Measurements from ENCODE around the gene TMEM109. TPM values are rescaled to one million over a fixed set of nuclear protein-coding genes. Genes with fewer than 3 reads are reported as not detected.

Gene TMEM109
- total and polyA plus RNA-seq, 2 experiments from 2014 or later = 35.9 to 95.2 TPM

DNA sequence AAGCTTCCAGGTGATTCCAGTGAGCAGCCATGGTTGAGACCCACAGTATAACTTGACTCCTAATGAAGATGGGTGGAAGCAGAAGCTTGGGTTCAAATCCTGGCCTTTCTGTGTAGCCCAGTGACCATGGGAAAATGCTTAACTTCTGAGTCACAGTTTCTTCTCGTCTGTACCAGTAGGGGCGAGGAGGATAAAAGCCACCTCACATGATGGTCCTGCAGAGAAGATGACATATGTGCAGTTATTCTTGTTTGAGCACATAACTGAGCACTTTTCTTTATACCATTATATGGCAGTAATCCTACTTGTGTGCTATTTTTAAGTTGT lies 4.9 kb downstream of the TMEM109 start:
- peak; percentile 57 for DNase-seq
- Histone ChIP-seq H3K9me2 (ENCODE audit: insufficient read depth) (no peaks in the 10 kb centered on the region), H3K4me1 (ENCODE audit: insufficient read depth) (peaks cover 17% of the 10 kb centered on the region; the same call in 1 of the 2 replicates), H3K9me3 (ENCODE audit: low read depth) (no peaks in the 10 kb centered on the region), H3K27me3 (replicated peaks; ENCODE audit: insufficient read depth) (no peaks in the 10 kb centered on the region), H3F3A (ENCODE audit: insufficient read depth) (no peaks in the 10 kb centered on the region; the same call in 1 of the 2 replicates), H3K4me2 (ENCODE audit: unreplicated experiment) (no peak overlapping the region), H3K9ac (no peak overlapping the region), H3K27ac (no peak overlapping the region), H4K20me1 (ENCODE audit: insufficient read depth) (no peaks in the 10 kb centered on the region), H3K36me3 (ENCODE audit: low read depth) (no peaks in the 10 kb centered on the region), H3K4me3 (no peak overlapping the region), H2AFZ (no peak overlapping the region), H3K79me2 (ENCODE audit: insufficient read depth) (peaks cover 48% of the 10 kb centered on the region)
- TF ChIP-seq EZH2phosphoT487 (IDR thresholded peaks at IDR 0.05; ENCODE audit: insufficient read depth, low read depth) (no peak), EZH2 (IDR thresholded peaks at IDR 0.05; ENCODE audit: insufficient read depth, poor library complexity, severe bottlenecking) (no peak)
- in situ Hi-C loops (cut with MboI) = no loop called here
- 32 to 47% methylated on average over 2 of the region's 2 CpGs for WGBS, 2 experiments (ENCODE audit: low coverage in 1 of 2, low lambda C conversion rate in 2 of 2, missing lambda C conversion rate in 2 of 2)

DNA sequence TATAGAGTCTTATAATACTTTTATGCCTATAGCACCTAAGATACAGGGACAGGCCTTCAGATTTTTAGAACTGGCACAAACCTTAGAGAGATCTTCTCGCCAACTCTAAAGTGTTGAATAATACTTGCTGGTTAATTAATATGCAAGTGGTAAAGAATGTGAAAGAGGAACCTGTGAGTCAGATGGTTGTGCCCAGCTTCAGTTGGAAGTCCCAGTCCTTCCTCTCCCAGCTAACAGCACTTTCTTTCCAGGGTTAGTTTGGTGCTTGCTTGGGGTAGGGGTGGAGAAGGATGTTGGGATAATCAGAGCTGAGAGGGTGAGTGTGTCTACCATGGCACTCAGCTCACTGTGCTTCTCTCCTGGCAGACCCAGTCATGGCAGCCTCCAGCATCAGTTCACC lies 5.4 kb downstream of the TMEM109 start:
- H3K4me2 ChIP-seq (ENCODE audit: unreplicated experiment) = no peak overlapping the region
- no peak overlapping the region for H3K27ac ChIP-seq
- H3K36me3 ChIP-seq (ENCODE audit: low read depth) = no peaks in the 10 kb centered on the region
- no peaks in the 10 kb centered on the region for H3K9me3 ChIP-seq (ENCODE audit: low read depth)
- WGBS, 2 experiments (ENCODE audit: low coverage in 1 of 2, low lambda C conversion rate in 2 of 2, missing lambda C conversion rate in 2 of 2) = 70 to 72% methylated on average over 1 of the region's 1 CpG
- no peak for TF ChIP-seq EZH2 (IDR thresholded peaks at IDR 0.05; ENCODE audit: insufficient read depth, poor library complexity, severe bottlenecking)
- no peak for TF ChIP-seq EZH2phosphoT487 (IDR thresholded peaks at IDR 0.05; ENCODE audit: insufficient read depth, low read depth)
- no peaks in the 10 kb centered on the region; the same call in 1 of the 2 replicates for H3F3A ChIP-seq (ENCODE audit: insufficient read depth)
- H3K4me1 ChIP-seq (ENCODE audit: insufficient read depth) = peaks cover 17% of the 10 kb centered on the region; the same call in 1 of the 2 replicates
- H3K79me2 ChIP-seq (ENCODE audit: insufficient read depth) = peaks cover 48% of the 10 kb centered on the region
- H3K9me2 ChIP-seq (ENCODE audit: insufficient read depth) = no peaks in the 10 kb centered on the region
- H3K9ac ChIP-seq = no peak overlapping the region
- no peak for DNase-seq
- no peaks in the 10 kb centered on the region for H3K27me3 ChIP-seq (replicated peaks; ENCODE audit: insufficient read depth)
- no peak overlapping the region for H3K4me3 ChIP-seq
- in situ Hi-C loops (cut with MboI) = no loop called here
- no peaks in the 10 kb centered on the region for H4K20me1 ChIP-seq (ENCODE audit: insufficient read depth)
- no peak overlapping the region for H2AFZ ChIP-seq

DNA sequence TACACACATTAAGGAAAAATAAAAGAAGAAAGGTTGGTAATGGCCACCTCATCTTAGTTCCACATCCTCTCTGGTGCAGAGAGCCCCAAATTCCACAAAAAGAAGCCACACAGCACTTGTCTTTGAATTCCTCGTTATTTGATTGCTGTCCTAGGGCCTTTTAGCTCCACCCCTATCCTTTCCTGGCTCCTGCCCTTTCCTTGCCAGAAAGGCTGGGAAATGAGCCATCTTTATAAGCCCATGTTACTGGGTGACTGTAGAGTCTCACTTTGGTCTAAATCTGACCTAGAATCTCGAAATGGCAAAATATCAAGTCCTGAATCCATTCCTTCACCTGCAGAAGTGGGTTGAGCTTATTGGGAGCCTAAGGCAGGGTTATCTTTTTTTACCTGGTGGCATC lies 6.0 kb downstream of the TMEM109 start:
- in situ Hi-C loops (cut with MboI) = no loop called here
- peaks cover 15% of the 10 kb centered on the region; the same call in 1 of the 2 replicates for H3K4me1 ChIP-seq (ENCODE audit: insufficient read depth)
- no peak overlapping the region for H3K9ac ChIP-seq
- H3K9me3 ChIP-seq (ENCODE audit: low read depth) = no peaks in the 10 kb centered on the region
- no peaks in the 10 kb centered on the region for H3K9me2 ChIP-seq (ENCODE audit: insufficient read depth)
- H3K4me3 ChIP-seq = no peak overlapping the region
- peaks cover 48% of the 10 kb centered on the region for H3K79me2 ChIP-seq (ENCODE audit: insufficient read depth)
- H2AFZ ChIP-seq = no peak overlapping the region
- H3K27me3 ChIP-seq (replicated peaks; ENCODE audit: insufficient read depth) = no peaks in the 10 kb centered on the region
- H3F3A ChIP-seq (ENCODE audit: insufficient read depth) = no peaks in the 10 kb centered on the region; the same call in 1 of the 2 replicates
- WGBS, 2 experiments (ENCODE audit: low coverage in 1 of 2, low lambda C conversion rate in 2 of 2, missing lambda C conversion rate in 2 of 2) = 67 to 69% methylated on average over 2 of the region's 2 CpGs
- H3K27ac ChIP-seq = no peak overlapping the region
- no peak overlapping the region for H3K4me2 ChIP-seq (ENCODE audit: unreplicated experiment)
- no peaks in the 10 kb centered on the region for H4K20me1 ChIP-seq (ENCODE audit: insufficient read depth)
- peak; percentile 12 for DNase-seq
- TF ChIP-seq EZH2 (IDR thresholded peaks at IDR 0.05; ENCODE audit: insufficient read depth, poor library complexity, severe bottlenecking) = no peak
- H3K36me3 ChIP-seq (ENCODE audit: low read depth) = no peaks in the 10 kb centered on the region

DNA sequence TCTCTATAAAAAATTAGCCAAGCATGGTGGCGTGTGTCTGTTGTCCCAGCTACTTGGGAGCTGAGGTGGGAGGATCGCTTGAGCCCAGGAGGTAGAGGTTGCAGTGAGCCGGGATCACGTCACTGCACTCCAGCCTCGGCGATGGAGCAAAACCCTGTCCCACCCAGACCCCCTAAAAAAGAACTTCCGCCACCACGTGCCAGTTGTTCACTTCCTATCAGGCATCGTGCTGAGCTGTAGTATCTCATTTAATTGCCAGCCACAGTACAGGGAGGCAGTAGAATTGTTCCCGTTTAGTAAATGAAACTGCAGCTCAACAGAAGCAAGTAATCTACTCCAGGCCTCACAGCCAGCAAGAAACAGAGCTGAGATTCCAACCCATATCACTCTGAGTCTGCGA lies 7.3 kb downstream of the TMEM109 start:
- Histone ChIP-seq H3K36me3 (ENCODE audit: low read depth) (no peaks in the 10 kb centered on the region), H3K9me3 (ENCODE audit: low read depth) (no peaks in the 10 kb centered on the region), H3K4me3 (no peak overlapping the region), H3K9me2 (ENCODE audit: insufficient read depth) (no peaks in the 10 kb centered on the region), H3K4me2 (ENCODE audit: unreplicated experiment) (no peak overlapping the region), H3K4me1 (ENCODE audit: insufficient read depth) (peaks cover 17% of the 10 kb centered on the region; the same call in 1 of the 2 replicates), H3F3A (ENCODE audit: insufficient read depth) (no peaks in the 10 kb centered on the region), H3K9ac (no peak overlapping the region), H3K79me2 (ENCODE audit: insufficient read depth) (peaks cover 41% of the 10 kb centered on the region), H3K27ac (no peak overlapping the region), H3K27me3 (replicated peaks; ENCODE audit: insufficient read depth) (no peaks in the 10 kb centered on the region), H4K20me1 (ENCODE audit: insufficient read depth) (no peaks in the 10 kb centered on the region), H2AFZ (no peak overlapping the region)
- in situ Hi-C loops (cut with MboI) = no loop called here
- WGBS, 2 experiments (ENCODE audit: low coverage in 1 of 2, low lambda C conversion rate in 2 of 2, missing lambda C conversion rate in 2 of 2) = 86% methylated on average over 10 to 11 of the region's 11 CpGs
- DNase-seq = no peak
- TF ChIP-seq EZH2 (IDR thresholded peaks at IDR 0.05; ENCODE audit: insufficient read depth, poor library complexity, severe bottlenecking) (no peak), EZH2phosphoT487 (IDR thresholded peaks at IDR 0.05; ENCODE audit: insufficient read depth, low read depth) (no peak)

DNA sequence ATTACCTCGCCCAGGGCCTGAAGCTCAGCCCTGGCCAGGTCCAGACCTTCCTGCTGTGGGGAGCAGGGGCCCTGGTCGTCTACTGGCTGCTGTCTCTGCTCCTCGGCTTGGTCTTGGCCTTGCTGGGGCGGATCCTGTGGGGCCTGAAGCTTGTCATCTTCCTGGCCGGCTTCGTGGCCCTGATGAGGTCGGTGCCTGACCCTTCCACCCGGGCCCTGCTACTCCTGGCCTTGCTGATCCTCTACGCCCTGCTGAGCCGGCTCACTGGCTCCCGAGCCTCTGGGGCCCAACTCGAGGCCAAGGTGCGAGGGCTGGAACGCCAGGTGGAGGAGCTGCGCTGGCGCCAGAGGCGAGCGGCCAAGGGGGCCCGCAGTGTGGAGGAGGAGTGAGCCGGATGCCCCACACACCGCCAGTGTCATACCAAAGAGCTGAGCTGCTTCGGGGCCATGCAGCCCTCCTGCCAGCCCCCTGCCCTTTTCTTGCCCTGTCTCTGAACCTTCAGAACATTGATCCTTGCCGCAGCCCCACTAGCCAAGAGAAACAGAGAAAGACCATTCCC lies 7.9 kb downstream of the TMEM109 start:
- Histone ChIP-seq H2AFZ (no peak overlapping the region), H3K9me2 (ENCODE audit: insufficient read depth) (no peaks in the 10 kb centered on the region), H3K9ac (no peak overlapping the region), H3K27ac (no peak overlapping the region), H3K4me2 (ENCODE audit: unreplicated experiment) (no peak overlapping the region), H3F3A (ENCODE audit: insufficient read depth) (no peaks in the 10 kb centered on the region), H3K4me1 (ENCODE audit: insufficient read depth) (peaks cover 17% of the 10 kb centered on the region; the same call in 1 of the 2 replicates), H3K27me3 (replicated peaks; ENCODE audit: insufficient read depth) (no peaks in the 10 kb centered on the region), H4K20me1 (ENCODE audit: insufficient read depth) (no peaks in the 10 kb centered on the region), H3K9me3 (ENCODE audit: low read depth) (no peaks in the 10 kb centered on the region), H3K79me2 (ENCODE audit: insufficient read depth) (peaks cover 35% of the 10 kb centered on the region), H3K36me3 (ENCODE audit: low read depth) (no peaks in the 10 kb centered on the region), H3K4me3 (no peak overlapping the region)
- no peak for DNase-seq
- in situ Hi-C loops (cut with MboI) = no loop called here
- 85 to 89% methylated on average over 23 of the region's 23 CpGs for WGBS, 2 experiments (ENCODE audit: low coverage in 1 of 2, low lambda C conversion rate in 2 of 2, missing lambda C conversion rate in 2 of 2)
- TF ChIP-seq EZH2 (IDR thresholded peaks at IDR 0.05; ENCODE audit: insufficient read depth, poor library complexity, severe bottlenecking) = no peak
- no peak for TF ChIP-seq EZH2phosphoT487 (IDR thresholded peaks at IDR 0.05; ENCODE audit: insufficient read depth, low read depth)

Data from GM23248 (cell line).